Left lobe of liver (tissue), 2 donors: ENCODE measurements around the gene FGF10. TPM values are rescaled to one million over a fixed set of nuclear protein-coding genes. Genes with fewer than 3 reads are reported as not detected.

ENCODE experiments used
- ATAC-seq: fragments of 200-7000 bp; cut with Tn5 transposase; one replicate; pipeline ENCODE4 v1.9.1; 2020; ENCODE audit warnings: mild to moderate bottlenecking, moderate library complexity
- DNase-seq: peaks from one replicate; pipeline ENCODE4 v3.0.0-alpha.2; 2020; ENCODE audit warnings: low spot score
- total RNA-seq: library from RNA; stranded (reverse); gene quantifications from one replicate; pipeline ENCODE4 v1.2.1, GENCODE V29; 2021
- donor health status: DM: no; HTN: no; CAD: no; lungs with moderate emphysema.
- donor health status: DM: no; HTN: yes; CAD: no.

Gene FGF10
- total RNA-seq, 1 donor from 2014 or later: 0.08 TPM

GRCh38 chr5:44358421-44358820, 30.8 kb downstream of the FGF10 start:
- ATAC-seq (no peak), DNase-seq (no peak)

- ATAC-seq: no peak
- no peak for DNase-seq
These were observed 33.0 kb downstream of the FGF10 start for GRCh38 chr5:44356231-44356630.

GRCh38 chr5:44345871-44346270, 43.3 kb downstream of the FGF10 start:
- no peak for ATAC-seq
- DNase-seq: no peak

- no peak for DNase-seq
- no peak for ATAC-seq
These were observed 52.5 kb downstream of the FGF10 start for GRCh38 chr5:44336708-44337107.

- ATAC-seq (no peak), DNase-seq (no peak)
These were observed 54.6 kb downstream of the FGF10 start for GRCh38 chr5:44334622-44335021.

- DNase-seq: no peak
- ATAC-seq: peak; percentile 97
These were observed 56.8 kb downstream of the FGF10 start for GRCh38 chr5:44332285-44332971.

- DNase-seq: no peak
- no peak for ATAC-seq
These were observed 57.7 kb downstream of the FGF10 start for GRCh38 chr5:44331471-44332050.

GRCh38 chr5:44329716-44330115, 59.5 kb downstream of the FGF10 start:
- DNase-seq (no peak), ATAC-seq (no peak)

- ATAC-seq (no peak), DNase-seq (no peak)
These were observed 68.0 kb downstream of the FGF10 start for GRCh38 chr5:44321144-44321725.

GRCh38 chr5:44320188-44320587, 69.0 kb downstream of the FGF10 start:
- no peak for DNase-seq
- ATAC-seq: no peak

GRCh38 chr5:44318883-44319282, 70.3 kb downstream of the FGF10 start:
- DNase-seq: no peak
- peak; percentile 55 for ATAC-seq

- ATAC-seq (no peak), DNase-seq (no peak)
These were observed 76.8 kb downstream of the FGF10 start for GRCh38 chr5:44312374-44312773.

GRCh38 chr5:44300551-44300950, 88.7 kb downstream of the FGF10 start:
- ATAC-seq: no peak
- DNase-seq: no peak

- no peak for ATAC-seq
- DNase-seq: no peak
These were observed 89.8 kb downstream of the FGF10 start for GRCh38 chr5:44299394-44299793.

- no peak for DNase-seq
- ATAC-seq: no peak
These were observed 94.7 kb downstream of the FGF10 start for GRCh38 chr5:44294516-44294915.

GRCh38 chr5:44292736-44293135, 96.5 kb downstream of the FGF10 start:
- no peak for ATAC-seq

GRCh38 chr5:44278469-44278868, 110.8 kb downstream of the FGF10 start:
- DNase-seq: no peak
- ATAC-seq: no peak

More at GRCh38 chr5:44292736-44293135, 96.5 kb downstream of the FGF10 start:
- DNase-seq: no peak

GRCh38 chr5:44275908-44276307, 113.3 kb downstream of the FGF10 start:
- no peak for ATAC-seq
- no peak for DNase-seq

GRCh38 chr5:44275329-44275728, 113.9 kb downstream of the FGF10 start:
- DNase-seq (no peak), ATAC-seq (no peak)

GRCh38 chr5:44267909-44268308, 121.3 kb downstream of the FGF10 start:
- no peak for ATAC-seq
- DNase-seq: no peak

- DNase-seq (no peak), ATAC-seq (no peak)
These were observed 122.2 kb downstream of the FGF10 start for GRCh38 chr5:44266882-44267576.

- DNase-seq (no peak), ATAC-seq (no peak)
These were observed 123.5 kb downstream of the FGF10 start for GRCh38 chr5:44265713-44266112.
